Measurements from ENCODE around the gene AGAP1.

GRCh38 chr2:235445116-235445515, 48.7 kb upstream of the AGAP1 start:
- TF ChIP-seq POLR2AphosphoS5 (IDR thresholded peaks at IDR 0.05; ENCODE audit: low read depth, low read length) = no peak
- no peak for TF ChIP-seq FOXP2 (optimal IDR thresholded peaks at IDR 0.05; ENCODE audit: borderline replicate concordance, extremely low read depth, extremely low read length, insufficient read depth)
- no peak for TF ChIP-seq TAF1 (IDR thresholded peaks at IDR 0.05; ENCODE audit: borderline replicate concordance, insufficient read depth, low read length)
- no peak for TF ChIP-seq REST (IDR thresholded peaks at IDR 0.05; ENCODE audit: insufficient read depth in 1 of 2, low read depth in 2 of 2, low read length in 2 of 2)
